Measurements from ENCODE around the gene ZNF124. TPM values are rescaled to one million over a fixed set of nuclear protein-coding genes. Genes with fewer than 3 reads are reported as not detected.

The ZNF124 gene
- 10.0 and 12.5 TPM in 2 replicates for total RNA-seq

GRCh38 chr1:247171875-247172563 is at the start of gene ZNF124:
ZNF124 (minus strand) TSS chr1:247172020; CDS start chr1:247171877, 143 bp downstream.

Other genes with a start within 250 kb of the ZNF124 start
- 28.0 and 28.6 TPM in 2 replicates for gene AHCTF1, start 240.1 kb downstream of the ZNF124 start, total RNA-seq
- gene ZNF695, start 164.0 kb downstream of the ZNF124 start, total RNA-seq = 0.79 and 0.98 TPM in 2 replicates
- 0.72 and 0.89 TPM in 2 replicates for gene ZNF670, start 93.2 kb downstream of the ZNF124 start, total RNA-seq
- gene ZNF669, start 67.7 kb downstream of the ZNF124 start, total RNA-seq = 3.5 and 6.5 TPM in 2 replicates
- gene VN1R5, start 84.1 kb upstream of the ZNF124 start, total RNA-seq = not detected in 2 replicates
- 13.7 and 21.1 TPM in 2 replicates for gene ZNF496, start 159.8 kb upstream of the ZNF124 start, total RNA-seq
- gene NLRP3, start 244.2 kb upstream of the ZNF124 start, total RNA-seq = 0.33 TPM in 2 replicates

All from smooth muscle cell of the pulmonary artery (primary cell).